Prostate gland (tissue), 2 donors: ENCODE results near the gene SH2D3A.

Source experiments
- CTCF ChIP-seq, 4 experiments: fragments of 200-600 bp in 2 of 4; fragments of 450-650 bp in 2 of 4; sonication (generic) in 2 of 4; IDR thresholded peaks; 1 replicate in 3 of 4; 2 replicates in 1 of 4; pipeline ENCODE4 v1.5.1; 2016 to 2019; ENCODE audit warnings: antibody characterized with exemption in 4 of 4, mild to moderate bottlenecking in 2 of 4, moderate library complexity in 2 of 4
- POLR2A ChIP-seq: fragments of 450-650 bp; IDR thresholded peaks from one replicate; pipeline ENCODE4 v1.6.1; 2016; ENCODE audit warnings: antibody characterized with exemption, mild to moderate bottlenecking
- POLR2AphosphoS5 ChIP-seq: sonication (generic); formaldehyde crosslinking; IDR thresholded peaks from one replicate; pipeline ENCODE4 v1.6.1; 2017; ENCODE audit warnings: antibody characterized with exemption

GRCh38 chr19:6717441-6717971 is 49.7 kb downstream of the SH2D3A start:
- TF ChIP-seq CTCF (IDR thresholded peaks at IDR 0.05) (no peak), POLR2A (no peak), POLR2AphosphoS5 (no peak)
